ENCODE measurements around the gene ZNF593OS.

The ZNF593OS gene

DNA sequence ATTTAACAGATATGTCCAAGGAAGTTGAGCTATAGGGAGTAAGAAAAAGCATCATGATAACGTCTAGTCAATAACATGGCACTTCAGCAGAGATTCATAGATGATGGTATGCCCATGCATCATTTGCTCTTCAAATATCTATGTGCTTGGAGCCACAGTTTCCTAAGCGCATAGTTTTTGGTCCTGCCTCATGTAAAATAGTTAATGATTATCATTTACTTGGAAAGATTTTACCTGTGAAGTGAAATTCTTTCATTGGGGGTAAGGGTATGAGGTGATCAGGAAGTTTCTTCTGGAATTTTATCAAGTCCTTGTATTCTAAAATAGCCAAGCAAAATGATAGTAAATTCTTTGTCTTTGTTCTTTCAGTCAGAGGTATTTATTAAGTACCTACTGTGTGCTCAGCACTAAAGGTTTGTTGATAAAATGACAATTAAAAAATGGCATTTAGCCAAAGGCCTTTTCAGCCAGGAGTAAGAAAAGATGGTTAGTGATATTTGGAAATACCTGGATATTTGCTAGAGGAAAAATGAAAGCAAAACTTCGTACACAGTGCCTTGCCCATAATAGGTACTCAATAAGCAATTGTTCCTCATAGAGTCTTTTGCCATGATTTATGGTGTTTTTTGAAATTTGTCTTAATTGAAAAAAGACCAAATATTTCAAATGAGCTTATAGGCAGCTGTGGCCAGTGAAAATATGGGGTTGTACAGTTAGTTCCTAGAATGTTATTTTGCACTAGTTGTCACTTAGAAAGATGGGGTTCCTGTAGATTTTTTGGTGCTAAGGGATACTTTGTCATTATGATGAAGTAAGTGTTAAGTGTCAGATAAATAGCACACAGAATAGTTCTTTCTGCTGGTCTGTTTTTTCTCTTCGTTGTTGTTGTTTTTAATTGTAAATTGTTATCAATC, 47.0 kb downstream of the ZNF593OS start:
- DNase-seq: no peak

DNA sequence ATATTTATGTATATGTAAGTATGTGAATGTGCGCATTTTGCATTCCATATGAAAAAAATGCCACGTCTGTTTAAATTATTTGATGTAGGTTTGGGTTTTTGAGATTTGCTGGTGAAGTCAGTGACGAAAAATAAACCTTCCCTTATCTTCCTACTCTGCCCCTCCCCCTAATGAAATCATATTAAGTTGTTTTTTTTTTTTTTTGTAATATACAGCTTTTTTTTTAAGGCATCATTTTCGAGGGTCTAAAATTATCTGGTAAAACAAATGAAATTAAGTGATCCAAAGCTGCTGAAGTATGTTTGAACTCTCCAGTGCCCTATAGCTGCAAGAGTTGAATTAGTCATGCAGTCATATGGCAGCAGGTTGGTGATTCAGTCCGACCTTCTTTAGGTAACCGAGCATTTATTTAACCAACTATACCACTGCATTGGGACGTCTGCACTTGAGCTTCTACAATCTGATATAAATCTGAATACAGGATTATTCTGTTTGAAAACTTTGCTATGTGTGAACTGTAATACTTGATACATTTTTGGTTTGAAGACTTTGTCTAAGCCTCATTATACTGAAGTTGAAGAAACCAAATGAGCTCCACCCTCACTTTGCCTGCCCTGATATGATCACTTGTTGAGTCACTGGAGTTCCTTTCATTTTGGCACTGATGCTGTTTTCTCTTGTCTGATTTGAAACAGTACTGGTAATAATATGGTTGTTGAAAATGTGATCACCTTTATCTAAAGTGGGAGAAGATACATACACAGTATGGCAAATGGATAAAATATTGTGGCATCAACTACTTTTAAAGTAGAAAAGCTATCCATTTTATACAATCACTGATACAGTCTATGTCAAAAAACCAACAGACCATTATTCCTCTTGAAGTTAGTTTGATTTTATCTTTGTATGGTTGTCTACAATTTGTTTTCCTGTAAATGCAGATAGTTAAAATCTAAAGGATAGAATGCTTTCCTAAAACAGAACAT, 48.4 kb downstream of the ZNF593OS start:
- DNase-seq: peak; percentile 64

DNA sequence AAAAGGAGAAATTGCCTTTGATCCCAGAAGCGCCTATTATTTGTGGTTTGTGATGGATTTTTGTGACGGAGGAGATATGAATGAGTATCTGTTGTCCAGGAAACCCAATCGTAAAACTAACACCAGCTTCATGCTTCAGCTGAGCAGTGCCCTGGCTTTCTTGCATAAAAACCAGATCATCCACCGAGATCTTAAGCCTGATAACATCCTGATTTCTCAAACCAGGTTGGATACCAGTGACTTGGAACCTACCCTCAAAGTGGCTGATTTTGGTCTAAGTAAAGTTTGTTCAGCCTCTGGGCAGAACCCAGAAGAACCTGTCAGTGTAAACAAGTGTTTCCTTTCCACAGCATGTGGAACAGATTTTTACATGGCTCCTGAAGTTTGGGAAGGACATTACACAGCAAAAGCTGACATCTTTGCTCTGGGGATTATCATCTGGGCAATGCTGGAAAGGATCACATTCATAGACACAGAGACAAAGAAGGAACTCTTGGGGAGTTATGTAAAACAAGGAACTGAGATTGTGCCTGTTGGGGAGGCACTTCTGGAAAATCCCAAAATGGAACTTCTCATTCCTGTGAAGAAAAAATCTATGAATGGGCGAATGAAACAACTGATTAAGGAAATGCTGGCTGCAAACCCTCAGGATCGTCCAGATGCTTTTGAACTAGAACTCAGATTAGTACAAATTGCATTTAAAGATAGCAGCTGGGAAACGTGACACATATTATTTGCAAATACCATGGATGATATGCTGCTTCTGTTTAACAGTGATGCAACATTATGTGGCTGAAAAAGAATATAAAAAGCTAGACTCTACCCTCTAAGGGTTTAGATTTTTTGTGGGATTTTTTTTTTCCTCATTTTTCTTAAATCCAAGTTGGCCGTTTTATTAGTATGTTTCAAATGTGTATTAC, 49.5 kb downstream of the ZNF593OS start:
- peak; percentile 67 for DNase-seq

DNA sequence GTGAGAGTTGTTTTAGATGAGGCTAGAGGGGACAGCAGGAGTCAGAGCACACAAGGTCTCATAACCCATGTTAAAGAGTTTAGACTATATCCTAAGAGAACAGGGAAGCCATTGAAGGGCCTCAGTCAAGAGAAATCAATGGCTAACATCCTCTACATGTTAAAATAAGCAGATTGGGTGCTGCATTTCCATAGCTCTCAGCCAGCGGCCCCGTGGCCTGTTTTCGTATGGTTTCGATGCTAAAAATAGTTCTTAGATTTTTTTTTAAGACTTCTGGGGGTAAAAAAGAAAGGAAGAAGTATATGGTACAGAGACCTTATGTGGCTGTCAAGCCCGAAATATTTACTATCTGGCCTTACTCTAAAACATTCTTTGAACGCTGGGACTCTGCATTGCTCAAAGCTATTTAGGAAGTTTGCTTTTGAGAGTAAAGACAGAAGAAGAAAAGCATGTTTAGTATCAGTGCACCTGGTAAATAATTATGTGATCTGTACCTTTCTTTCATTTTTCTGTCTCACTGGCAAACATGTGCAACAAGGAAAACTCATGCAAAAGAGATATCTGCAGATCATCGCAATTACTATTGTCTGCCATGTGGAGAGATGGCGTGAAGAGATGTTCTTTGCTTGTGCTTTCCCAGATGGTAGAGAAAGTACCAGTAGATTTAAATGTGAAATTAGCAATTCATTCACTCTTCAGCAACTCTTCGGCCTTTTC, 51.6 kb downstream of the ZNF593OS start:
- no peak for DNase-seq

Data from suppressor macrophage treated with lipopolysaccharide for 4 hours (primary cell).